Stimulated activated naive B cell treated with anti-CD40 and anti-IgM and Interleukin-4, amounts not matched to agents 10 μg/mL and 1 μg/mL and 100 μg/mL, for 72 hours (primary cell): Measurements from ENCODE around the gene PHF13.

Experiments used
- ATAC-seq, 2 donors: fragments of 150-1000 bp; cut with Tn5 transposase; replicated peaks; 2 replicates each; pipeline ENCODE4 v1.10.0; 2021; ENCODE audit warnings: moderate library complexity in 1 of 2
- DNase-seq: peaks from one replicate; pipeline ENCODE4 v3.0.0; 2021
- H3K27ac Mint-ChIP-seq: one replicate; pipeline ENCODE4 v1.8.0; 2022; ENCODE audit warnings: mild to moderate bottlenecking, mixed read lengths
- H3K27me3 Mint-ChIP-seq, 2 donors: one replicate each; pipeline ENCODE4 v1.8.0; 2022; ENCODE audit warnings: mixed read lengths in 2 of 2
- H3K36me3 Mint-ChIP-seq, 2 donors: one replicate each; pipeline ENCODE4 v1.8.0; 2022; ENCODE audit warnings: mixed read lengths in 2 of 2, mild to moderate bottlenecking in 1 of 2
- H3K4me1 Mint-ChIP-seq, 2 donors: one replicate each; pipeline ENCODE4 v1.8.0; 2022; ENCODE audit warnings: mixed read lengths in 2 of 2, mild to moderate bottlenecking in 1 of 2
- H3K4me3 Mint-ChIP-seq, 2 donors: one replicate each; pipeline ENCODE4 v1.8.0; 2022; ENCODE audit warnings: mild to moderate bottlenecking in 2 of 2, mixed read lengths in 2 of 2, moderate library complexity in 1 of 2
- H3K9me3 Mint-ChIP-seq, 2 donors: one replicate each; pipeline ENCODE4 v1.8.0; 2022; ENCODE audit warnings: mixed read lengths in 2 of 2, mild to moderate bottlenecking in 1 of 2

The PHF13 gene

GRCh38 chr1:6581561-6582305 lies 31.8 kb upstream of the PHF13 start:
- H3K9me3 Mint-ChIP-seq = no peaks in the 10 kb centered on the region
- peak overlapping the region; percentile 77 for H3K27ac Mint-ChIP-seq
- no peak for ATAC-seq
- no peaks in the 10 kb centered on the region for H3K27me3 Mint-ChIP-seq
- DNase-seq = no peak
- H3K4me3 Mint-ChIP-seq = peak overlapping the region; percentile 95 to 100
- peaks cover 20 to 22% of the 10 kb centered on the region in 2 donors for H3K36me3 Mint-ChIP-seq
- peaks cover 36 to 57% of the 10 kb centered on the region in 2 donors for H3K4me1 Mint-ChIP-seq

- Mint-ChIP-seq H3K4me1 (peaks cover 41 to 63% of the 10 kb centered on the region in 2 donors), H3K27me3 (no peaks in the 10 kb centered on the region), H3K36me3 (peaks cover 22% of the 10 kb centered on the region in 2 donors), H3K9me3 (no peaks in the 10 kb centered on the region), H3K4me3 (peak overlapping the region; percentile 95 to 100), H3K27ac (peak overlapping the region; percentile 56)
- no peak for DNase-seq
- no peak for ATAC-seq
These were observed 31.2 kb upstream of the PHF13 start for GRCh38 chr1:6582370-6582769.

DNA sequence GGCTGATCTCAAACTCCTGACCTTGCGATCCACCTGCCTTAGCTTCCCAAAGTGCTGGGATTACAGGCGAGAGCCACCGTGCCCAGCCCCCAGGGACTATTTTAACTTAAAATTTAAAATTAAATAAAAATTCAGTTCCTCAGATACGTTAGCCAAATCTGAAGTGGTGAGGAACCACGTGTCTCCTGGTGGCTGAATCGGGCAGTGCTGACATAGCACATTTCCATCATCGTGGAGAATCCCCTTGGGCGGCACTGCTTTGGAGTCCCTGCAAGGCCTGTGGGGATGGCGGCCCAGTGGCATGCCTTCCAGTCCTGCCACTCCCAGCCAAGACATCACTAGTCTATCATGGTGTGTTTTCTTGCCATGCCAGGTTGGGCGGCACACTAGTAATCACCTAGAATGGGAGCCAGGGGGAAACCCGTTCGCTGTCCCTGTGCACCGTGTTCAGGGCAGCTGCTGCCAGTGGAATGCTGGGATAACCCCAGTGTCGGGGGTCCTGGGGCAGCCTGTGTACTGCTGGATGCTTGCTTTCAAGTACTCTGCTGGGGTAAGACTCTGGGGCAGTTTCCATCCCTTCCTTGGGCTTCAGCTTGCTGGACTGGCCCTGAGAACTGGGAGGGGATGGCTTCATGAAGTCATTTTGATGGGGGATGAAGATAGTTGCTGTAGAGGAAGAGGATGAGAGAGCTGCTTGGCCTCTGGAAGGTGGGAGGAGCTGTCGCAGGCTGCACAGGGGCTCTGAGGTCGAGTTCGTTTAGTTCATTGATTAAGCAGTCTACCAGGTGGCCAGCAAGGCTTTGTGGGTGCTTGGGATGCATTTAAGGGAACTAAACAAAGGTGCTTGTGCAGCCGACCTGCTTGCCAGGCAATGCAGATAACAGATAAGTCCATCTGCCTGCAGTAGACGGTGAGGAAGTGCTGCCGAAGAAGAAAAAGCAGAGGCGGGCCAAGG lies 29.1 kb upstream of the PHF13 start:
- no peak overlapping the region for H3K4me3 Mint-ChIP-seq
- H3K27ac Mint-ChIP-seq = peak overlapping the region; percentile 82
- ATAC-seq (no peak), DNase-seq (no peak)
- peaks cover 44 to 73% of the 10 kb centered on the region in 2 donors for H3K4me1 Mint-ChIP-seq
- no peaks in the 10 kb centered on the region for H3K27me3 Mint-ChIP-seq
- no peaks in the 10 kb centered on the region for H3K9me3 Mint-ChIP-seq
- peaks cover 27 to 38% of the 10 kb centered on the region in 2 donors for H3K36me3 Mint-ChIP-seq

- peaks cover 32 to 41% of the 10 kb centered on the region in 2 donors for H3K36me3 Mint-ChIP-seq
- no peak overlapping the region for H3K4me3 Mint-ChIP-seq
- H3K27ac Mint-ChIP-seq = peak overlapping the region; percentile 82
These were observed 28.3 kb upstream of the PHF13 start for GRCh38 chr1:6585081-6585722.

GRCh38 chr1:6585841-6586240 lies 27.7 kb upstream of the PHF13 start:
- Mint-ChIP-seq H3K27ac (no peak overlapping the region), H3K4me1 (peaks cover 37 to 61% of the 10 kb centered on the region in 2 donors), H3K27me3 (no peaks in the 10 kb centered on the region), H3K4me3 (no peak overlapping the region), H3K36me3 (peaks cover 35 to 42% of the 10 kb centered on the region in 2 donors), H3K9me3 (no peaks in the 10 kb centered on the region)
- ATAC-seq (no peak), DNase-seq (no peak)

More at GRCh38 chr1:6585081-6585722, 28.3 kb upstream of the PHF13 start:
- DNase-seq (no peak), ATAC-seq (no peak)
- Mint-ChIP-seq H3K27me3 (no peaks in the 10 kb centered on the region), H3K4me1 (peaks cover 43 to 67% of the 10 kb centered on the region in 2 donors), H3K9me3 (no peaks in the 10 kb centered on the region)

DNA sequence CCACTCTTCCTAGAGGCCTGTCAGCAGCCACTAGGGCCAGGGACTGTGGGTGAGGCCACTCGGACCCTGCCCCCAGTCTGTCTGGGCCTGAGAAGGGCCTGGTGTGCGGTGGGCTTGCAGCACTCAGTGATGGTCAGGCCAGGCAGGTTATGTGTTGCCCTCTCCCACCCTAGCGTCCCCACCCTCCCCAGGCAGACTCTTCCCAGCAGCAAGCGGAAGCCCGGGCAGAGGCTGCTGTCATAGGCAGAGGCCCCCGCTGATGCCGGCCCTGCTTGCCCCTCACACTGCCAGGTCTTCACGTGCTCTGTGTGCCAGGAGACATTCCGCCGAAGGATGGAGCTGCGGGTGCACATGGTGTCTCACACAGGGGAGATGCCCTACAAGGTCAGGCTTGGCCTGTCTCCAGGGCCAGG lies 27.1 kb upstream of the PHF13 start:
- Mint-ChIP-seq H3K4me3 (no peak overlapping the region), H3K27ac (no peak overlapping the region), H3K36me3 (peaks cover 35 to 42% of the 10 kb centered on the region in 2 donors), H3K4me1 (peaks cover 36 to 61% of the 10 kb centered on the region in 2 donors), H3K9me3 (no peaks in the 10 kb centered on the region), H3K27me3 (no peaks in the 10 kb centered on the region)
- ATAC-seq = no peak
- no peak for DNase-seq

- ATAC-seq (peak in 1 of 2 donors; percentile 29), DNase-seq (no peak)
- Mint-ChIP-seq H3K27me3 (no peaks in the 10 kb centered on the region), H3K36me3 (peaks cover 31 to 42% of the 10 kb centered on the region in 2 donors), H3K9me3 (no peaks in the 10 kb centered on the region), H3K4me1 (peaks cover 30 to 58% of the 10 kb centered on the region in 2 donors), H3K27ac (no peak overlapping the region), H3K4me3 (no peak overlapping the region)
These were observed 26.1 kb upstream of the PHF13 start for GRCh38 chr1:6587261-6588005.

DNA sequence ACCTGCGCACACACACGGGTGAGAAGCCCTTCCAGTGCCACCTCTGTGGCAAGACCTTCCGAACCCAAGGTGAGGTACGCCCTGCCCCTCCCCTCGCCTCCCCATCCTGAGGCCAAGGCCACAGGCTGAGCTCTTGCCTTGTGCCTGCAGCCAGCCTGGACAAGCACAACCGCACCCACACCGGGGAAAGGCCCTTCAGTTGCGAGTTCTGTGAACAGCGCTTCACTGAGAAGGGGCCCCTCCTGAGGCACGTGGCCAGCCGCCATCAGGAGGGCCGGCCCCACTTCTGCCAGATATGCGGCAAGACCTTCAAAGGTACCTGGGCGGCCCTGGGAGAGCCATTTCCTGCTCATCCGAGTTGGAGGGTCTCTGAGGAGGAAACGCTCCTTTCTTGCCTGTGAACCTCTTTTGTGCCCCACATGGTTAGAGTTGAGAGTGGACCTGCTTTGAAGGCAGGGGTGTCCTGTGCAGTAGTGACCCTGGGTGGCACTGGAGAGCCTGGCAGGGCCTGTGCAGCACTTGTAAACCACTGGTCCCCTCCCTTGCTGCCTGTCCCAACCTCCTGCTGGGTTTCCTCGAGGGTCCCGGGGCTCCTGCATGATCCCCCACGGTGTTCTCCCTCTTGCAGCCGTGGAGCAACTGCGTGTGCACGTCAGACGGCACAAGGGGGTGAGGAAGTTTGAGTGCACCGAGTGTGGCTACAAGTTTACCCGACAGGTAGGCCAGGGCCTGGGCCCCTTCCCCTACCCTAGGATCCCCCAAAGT lies 25.2 kb upstream of the PHF13 start:
- H3K36me3 Mint-ChIP-seq = peaks cover 29 to 49% of the 10 kb centered on the region in 2 donors
- ATAC-seq (no peak), DNase-seq (no peak)
- H3K27ac Mint-ChIP-seq = peak overlapping the region; percentile 25
- H3K27me3 Mint-ChIP-seq = no peaks in the 10 kb centered on the region
- no peak overlapping the region for H3K4me3 Mint-ChIP-seq
- H3K4me1 Mint-ChIP-seq = peaks cover 29 to 51% of the 10 kb centered on the region in 2 donors
- no peaks in the 10 kb centered on the region for H3K9me3 Mint-ChIP-seq

- peaks cover 29 to 51% of the 10 kb centered on the region in 2 donors for H3K4me1 Mint-ChIP-seq
- peaks cover 35 to 55% of the 10 kb centered on the region in 2 donors for H3K36me3 Mint-ChIP-seq
- H3K27me3 Mint-ChIP-seq = no peaks in the 10 kb centered on the region
- H3K9me3 Mint-ChIP-seq = no peaks in the 10 kb centered on the region
- no peak overlapping the region for H3K4me3 Mint-ChIP-seq
- peak overlapping the region; percentile 25 for H3K27ac Mint-ChIP-seq
- no peak for ATAC-seq
- no peak for DNase-seq
These were observed 24.5 kb upstream of the PHF13 start for GRCh38 chr1:6588893-6589520.

DNA sequence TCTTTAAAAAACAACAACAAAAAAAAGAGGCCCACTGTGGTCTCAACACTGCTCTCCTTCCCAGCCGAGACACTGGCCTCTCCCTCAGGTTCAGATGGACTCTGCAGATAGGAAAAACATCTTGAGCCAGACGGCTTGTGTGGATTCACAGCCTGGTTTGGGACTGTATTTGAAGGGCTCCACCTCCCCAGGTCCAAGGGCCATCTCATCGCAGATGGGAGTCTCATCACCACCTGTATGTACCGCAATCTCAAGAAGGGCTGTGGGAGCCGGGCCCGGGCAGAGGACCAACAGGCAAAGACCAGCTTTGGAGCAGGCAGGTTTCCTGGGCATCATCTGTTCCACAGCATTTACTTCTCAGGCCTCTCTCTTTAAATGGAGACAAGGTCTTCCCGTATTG lies 23.5 kb upstream of the PHF13 start:
- ATAC-seq (no peak), DNase-seq (no peak)
- Mint-ChIP-seq H3K4me3 (no peak overlapping the region), H3K27ac (peak overlapping the region; percentile 81), H3K27me3 (no peaks in the 10 kb centered on the region), H3K36me3 (peaks cover 30 to 51% of the 10 kb centered on the region in 2 donors), H3K9me3 (no peaks in the 10 kb centered on the region), H3K4me1 (peaks cover 22 to 42% of the 10 kb centered on the region in 2 donors)

DNA sequence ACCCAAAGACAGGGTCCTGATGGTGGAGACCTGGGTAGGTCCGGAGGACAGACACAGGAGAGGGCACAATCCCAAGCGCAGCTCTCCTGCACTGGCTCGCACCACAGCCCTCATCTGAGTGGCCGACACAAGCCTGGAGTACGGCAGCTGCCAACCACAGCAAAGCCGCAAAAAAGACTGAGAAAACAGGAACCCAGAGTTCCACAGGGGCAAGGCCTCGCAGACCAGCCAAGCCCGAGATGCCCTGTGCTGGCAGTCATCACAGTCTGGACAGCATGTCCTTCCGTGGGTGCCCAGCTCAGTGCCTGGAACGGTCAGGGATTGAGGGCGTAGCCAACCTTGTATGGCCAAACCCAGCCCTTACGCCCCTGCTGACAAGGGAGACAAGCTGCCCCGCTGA lies 22.3 kb upstream of the PHF13 start:
- Mint-ChIP-seq H3K27me3 (no peaks in the 10 kb centered on the region), H3K27ac (peak overlapping the region; percentile 14), H3K4me1 (peaks cover 24 to 50% of the 10 kb centered on the region in 2 donors), H3K9me3 (no peaks in the 10 kb centered on the region), H3K4me3 (no peak overlapping the region), H3K36me3 (peaks cover 35 to 62% of the 10 kb centered on the region in 2 donors)
- ATAC-seq (peak; percentile 43 to 63), DNase-seq (no peak)

- Mint-ChIP-seq H3K9me3 (no peaks in the 10 kb centered on the region), H3K4me3 (no peak overlapping the region), H3K36me3 (peaks cover 35 to 64% of the 10 kb centered on the region in 2 donors), H3K27me3 (no peaks in the 10 kb centered on the region), H3K27ac (no peak overlapping the region), H3K4me1 (peaks cover 22 to 52% of the 10 kb centered on the region in 2 donors)
- DNase-seq = no peak
- no peak for ATAC-seq
These were observed 21.9 kb upstream of the PHF13 start for GRCh38 chr1:6591644-6592043.

GRCh38 chr1:6592441-6592840 lies 21.1 kb upstream of the PHF13 start:
- Mint-ChIP-seq H3K4me3 (no peak overlapping the region), H3K27ac (no peak overlapping the region), H3K9me3 (no peaks in the 10 kb centered on the region), H3K36me3 (peaks cover 35 to 67% of the 10 kb centered on the region in 2 donors), H3K27me3 (no peaks in the 10 kb centered on the region), H3K4me1 (peaks cover 17 to 52% of the 10 kb centered on the region in 2 donors)
- no peak for DNase-seq
- no peak for ATAC-seq
